Measurements from ENCODE around the gene P2RY2. TPM values are rescaled to one million over a fixed set of nuclear protein-coding genes. Genes with fewer than 3 reads are reported as not detected.

The P2RY2 gene
- polyA plus RNA-seq, 2 donors, result 17.8 to 26.0 TPM

- H3K4me1 ChIP-seq (ENCODE audit: control insufficient read depth in 2 of 2, insufficient read depth in 2 of 2, low read length in 1 of 2), result peaks cover 3 to 4% of the 10 kb centered on the region in 2 donors
- H3K27ac ChIP-seq (ENCODE audit: low read depth in 2 of 2, low read length in 1 of 2), result no peak overlapping the region
- peaks cover 0 to 9% of the 10 kb centered on the region in 2 donors for H3K27me3 ChIP-seq (ENCODE audit: control insufficient read depth in 1 of 2, insufficient read depth in 2 of 2, low read length in 2 of 2)
- H3K9me3 ChIP-seq (ENCODE audit: control insufficient read depth in 2 of 2, insufficient read depth in 1 of 2, low read depth in 1 of 2, low read length in 1 of 2), result no peaks in the 10 kb centered on the region
- no peaks in the 10 kb centered on the region for H3K36me3 ChIP-seq (ENCODE audit: control insufficient read depth in 2 of 2, insufficient read depth in 2 of 2, low read length in 1 of 2)
- H3K4me3 ChIP-seq (ENCODE audit: low read depth in 1 of 2, low read length in 2 of 2), result no peak overlapping the region
- WGBS, 2 donors, result 79 to 83% methylated on average over 3 of the region's 3 CpGs
These were observed 41.5 kb downstream of the P2RY2 start for GRCh38 chr11:73259406-73260126.

- Histone ChIP-seq H3K27ac (ENCODE audit: low read depth in 2 of 2, low read length in 1 of 2) (no peak overlapping the region), H3K4me1 (ENCODE audit: control insufficient read depth in 2 of 2, insufficient read depth in 2 of 2, low read length in 1 of 2) (peaks cover 3 to 4% of the 10 kb centered on the region in 2 donors)
These were observed 42.0 kb downstream of the P2RY2 start for GRCh38 chr11:73260127-73260457.

DNA sequence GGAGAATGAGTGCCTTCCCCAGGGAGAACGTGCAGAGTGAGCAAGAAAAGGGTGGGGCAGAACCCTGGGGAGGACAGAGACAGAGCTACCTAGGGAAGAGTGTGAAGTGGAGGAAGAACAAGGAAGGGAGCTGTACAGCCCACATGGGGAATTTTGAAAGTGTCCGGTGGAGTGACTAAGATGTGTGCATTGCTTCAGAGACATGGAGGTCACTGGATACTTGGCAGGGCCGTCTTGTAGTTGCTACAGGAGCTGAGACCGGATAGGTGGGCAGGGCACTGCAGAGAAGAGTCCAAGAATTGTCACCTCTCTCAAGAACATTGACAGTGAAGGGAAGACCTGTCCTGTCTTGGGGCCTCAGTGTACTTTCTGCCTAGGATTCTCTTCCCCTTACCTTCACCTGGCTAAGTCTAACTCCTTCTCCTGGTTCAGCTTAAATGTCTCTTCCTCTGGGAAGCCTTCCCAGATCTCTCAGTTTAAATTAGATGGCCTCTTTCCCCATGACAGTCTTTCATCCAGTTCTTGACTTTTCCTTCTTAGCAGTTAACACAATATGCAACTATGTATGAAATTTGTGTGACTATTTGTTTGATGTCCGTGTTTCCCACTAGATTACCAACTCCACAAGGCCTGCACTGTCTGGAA, 44.9 kb downstream of the P2RY2 start:
- no peaks in the 10 kb centered on the region for H3K9me3 ChIP-seq (ENCODE audit: control insufficient read depth in 2 of 2, insufficient read depth in 1 of 2, low read depth in 1 of 2, low read length in 1 of 2)
- H3K27ac ChIP-seq (ENCODE audit: low read depth in 2 of 2, low read length in 1 of 2), result no peak overlapping the region
- peaks cover 3 to 4% of the 10 kb centered on the region in 2 donors for H3K4me1 ChIP-seq (ENCODE audit: control insufficient read depth in 2 of 2, insufficient read depth in 2 of 2, low read length in 1 of 2)
- H3K27me3 ChIP-seq (ENCODE audit: control insufficient read depth in 1 of 2, insufficient read depth in 2 of 2, low read length in 2 of 2), result peaks cover 0 to 13% of the 10 kb centered on the region in 2 donors
- no peaks in the 10 kb centered on the region for H3K36me3 ChIP-seq (ENCODE audit: control insufficient read depth in 2 of 2, insufficient read depth in 2 of 2, low read length in 1 of 2)
- WGBS, 2 donors, result 64% methylated on average over 5 of the region's 5 CpGs
- no peak overlapping the region for H3K4me3 ChIP-seq (ENCODE audit: low read depth in 1 of 2, low read length in 2 of 2)

More at GRCh38 chr11:73260127-73260457, 42.0 kb downstream of the P2RY2 start:
- Histone ChIP-seq H3K36me3 (ENCODE audit: control insufficient read depth in 2 of 2, insufficient read depth in 2 of 2, low read length in 1 of 2) (no peaks in the 10 kb centered on the region), H3K9me3 (ENCODE audit: control insufficient read depth in 2 of 2, insufficient read depth in 1 of 2, low read depth in 1 of 2, low read length in 1 of 2) (no peaks in the 10 kb centered on the region), H3K4me3 (ENCODE audit: low read depth in 1 of 2, low read length in 2 of 2) (no peak overlapping the region), H3K27me3 (ENCODE audit: control insufficient read depth in 1 of 2, insufficient read depth in 2 of 2, low read length in 2 of 2) (peaks cover 0 to 13% of the 10 kb centered on the region in 2 donors)

- peaks cover 0 to 13% of the 10 kb centered on the region in 2 donors for H3K27me3 ChIP-seq (ENCODE audit: control insufficient read depth in 1 of 2, insufficient read depth in 2 of 2, low read length in 2 of 2)
- peaks cover 2 to 3% of the 10 kb centered on the region in 2 donors for H3K4me1 ChIP-seq (ENCODE audit: control insufficient read depth in 2 of 2, insufficient read depth in 2 of 2, low read length in 1 of 2)
- H3K27ac ChIP-seq (ENCODE audit: low read depth in 2 of 2, low read length in 1 of 2), result no peak overlapping the region
- no peaks in the 10 kb centered on the region for H3K9me3 ChIP-seq (ENCODE audit: control insufficient read depth in 2 of 2, insufficient read depth in 1 of 2, low read depth in 1 of 2, low read length in 1 of 2)
- no peaks in the 10 kb centered on the region for H3K36me3 ChIP-seq (ENCODE audit: control insufficient read depth in 2 of 2, insufficient read depth in 2 of 2, low read length in 1 of 2)
- no peak overlapping the region for H3K4me3 ChIP-seq (ENCODE audit: low read depth in 1 of 2, low read length in 2 of 2)
- WGBS, 2 donors, result 80 to 86% methylated on average over 2 of the region's 2 CpGs
These were observed 45.6 kb downstream of the P2RY2 start for GRCh38 chr11:73263640-73264039.

- peaks cover 2 to 5% of the 10 kb centered on the region in 2 donors for H3K4me1 ChIP-seq (ENCODE audit: control insufficient read depth in 2 of 2, insufficient read depth in 2 of 2, low read length in 1 of 2)
- H3K4me3 ChIP-seq (ENCODE audit: low read depth in 1 of 2, low read length in 2 of 2), result no peak overlapping the region
- H3K36me3 ChIP-seq (ENCODE audit: control insufficient read depth in 2 of 2, insufficient read depth in 2 of 2, low read length in 1 of 2), result no peaks in the 10 kb centered on the region
- no peaks in the 10 kb centered on the region for H3K9me3 ChIP-seq (ENCODE audit: control insufficient read depth in 2 of 2, insufficient read depth in 1 of 2, low read depth in 1 of 2, low read length in 1 of 2)
- WGBS, 2 donors, result 77 to 87% methylated on average over 4 of the region's 4 CpGs
- no peak overlapping the region for H3K27ac ChIP-seq (ENCODE audit: low read depth in 2 of 2, low read length in 1 of 2)
- peaks cover 0 to 13% of the 10 kb centered on the region in 2 donors for H3K27me3 ChIP-seq (ENCODE audit: control insufficient read depth in 1 of 2, insufficient read depth in 2 of 2, low read length in 2 of 2)
These were observed 47.3 kb downstream of the P2RY2 start for GRCh38 chr11:73265278-73265810.

- no peaks in the 10 kb centered on the region for H3K36me3 ChIP-seq (ENCODE audit: control insufficient read depth in 2 of 2, insufficient read depth in 2 of 2, low read length in 1 of 2)
- H3K27ac ChIP-seq (ENCODE audit: low read depth in 2 of 2, low read length in 1 of 2), result no peak overlapping the region
- peaks cover 2 to 5% of the 10 kb centered on the region in 2 donors for H3K4me1 ChIP-seq (ENCODE audit: control insufficient read depth in 2 of 2, insufficient read depth in 2 of 2, low read length in 1 of 2)
- H3K9me3 ChIP-seq (ENCODE audit: control insufficient read depth in 2 of 2, insufficient read depth in 1 of 2, low read depth in 1 of 2, low read length in 1 of 2), result no peaks in the 10 kb centered on the region
- 87 to 90% methylated on average over 3 of the region's 3 CpGs for WGBS, 2 donors
- no peak overlapping the region for H3K4me3 ChIP-seq (ENCODE audit: low read depth in 1 of 2, low read length in 2 of 2)
- H3K27me3 ChIP-seq (ENCODE audit: control insufficient read depth in 1 of 2, insufficient read depth in 2 of 2, low read length in 2 of 2), result peaks cover 0 to 13% of the 10 kb centered on the region in 2 donors
These were observed 48.0 kb downstream of the P2RY2 start for GRCh38 chr11:73265853-73266645.

- WGBS, 2 donors, result 83% methylated on average over 4 of the region's 4 CpGs
- H3K4me1 ChIP-seq (ENCODE audit: control insufficient read depth in 2 of 2, insufficient read depth in 2 of 2, low read length in 1 of 2), result peaks cover 2 to 5% of the 10 kb centered on the region in 2 donors
- no peak overlapping the region for H3K4me3 ChIP-seq (ENCODE audit: low read depth in 1 of 2, low read length in 2 of 2)
- no peak overlapping the region for H3K27ac ChIP-seq (ENCODE audit: low read depth in 2 of 2, low read length in 1 of 2)
- H3K9me3 ChIP-seq (ENCODE audit: control insufficient read depth in 2 of 2, insufficient read depth in 1 of 2, low read depth in 1 of 2, low read length in 1 of 2), result no peaks in the 10 kb centered on the region
- H3K36me3 ChIP-seq (ENCODE audit: control insufficient read depth in 2 of 2, insufficient read depth in 2 of 2, low read length in 1 of 2), result no peaks in the 10 kb centered on the region
- H3K27me3 ChIP-seq (ENCODE audit: control insufficient read depth in 1 of 2, insufficient read depth in 2 of 2, low read length in 2 of 2), result peaks cover 0 to 13% of the 10 kb centered on the region in 2 donors
These were observed 48.6 kb downstream of the P2RY2 start for GRCh38 chr11:73266646-73267020.

GRCh38 chr11:73267122-73267846, 49.2 kb downstream of the P2RY2 start:
- 80 to 82% methylated on average over 3 of the region's 3 CpGs for WGBS, 2 donors
- Histone ChIP-seq H3K36me3 (ENCODE audit: control insufficient read depth in 2 of 2, insufficient read depth in 2 of 2, low read length in 1 of 2) (no peaks in the 10 kb centered on the region), H3K27ac (ENCODE audit: low read depth in 2 of 2, low read length in 1 of 2) (no peak overlapping the region), H3K9me3 (ENCODE audit: control insufficient read depth in 2 of 2, insufficient read depth in 1 of 2, low read depth in 1 of 2, low read length in 1 of 2) (no peaks in the 10 kb centered on the region), H3K4me1 (ENCODE audit: control insufficient read depth in 2 of 2, insufficient read depth in 2 of 2, low read length in 1 of 2) (peaks cover 2 to 8% of the 10 kb centered on the region in 2 donors), H3K4me3 (ENCODE audit: low read depth in 1 of 2, low read length in 2 of 2) (no peak overlapping the region), H3K27me3 (ENCODE audit: control insufficient read depth in 1 of 2, insufficient read depth in 2 of 2, low read length in 2 of 2) (peaks cover 0 to 13% of the 10 kb centered on the region in 2 donors)
